HEK293 (cell line): ENCODE results near the gene KCNMA1.

Source experiments
- CTCF ChIP-seq: fragments of 450-650 bp; formaldehyde crosslinking; IDR thresholded peaks from 2 replicates; pipeline ENCODE4 v1.5.1; 2016; ENCODE audit warnings: missing biosample characterization, missing genetic modification characterization
- PATZ1 ChIP-seq: fragments of 450-650 bp; formaldehyde crosslinking; IDR thresholded peaks from 2 replicates; pipeline ENCODE4 v1.5.1; 2016; ENCODE audit warnings: missing biosample characterization, missing genetic modification characterization
- PRDM10 ChIP-seq: fragments of 450-650 bp; formaldehyde crosslinking; IDR thresholded peaks from 2 replicates; pipeline ENCODE4 v1.5.1; 2016; ENCODE audit warnings: missing biosample characterization, missing genetic modification characterization
- SETDB1 ChIP-seq: IDR thresholded peaks from one replicate; pipeline ENCODE4 v1.6.1; 2017; ENCODE audit warnings: mild to moderate bottlenecking, low read length, moderate library complexity, mixed read lengths; ENCODE audit not compliant: insufficient read length
- ZBTB11 ChIP-seq: fragments of 450-650 bp; formaldehyde crosslinking; conservative IDR thresholded peaks from 2 replicates; pipeline ENCODE4 v1.5.1; 2016; ENCODE audit warnings: low read depth, missing biosample characterization, missing genetic modification characterization
- ZFP37 ChIP-seq: fragments of 450-650 bp; formaldehyde crosslinking; IDR thresholded peaks from 2 replicates; pipeline ENCODE4 v1.5.1; 2016; ENCODE audit warnings: missing biosample characterization, missing genetic modification characterization
- ZNF24 ChIP-seq: fragments of 450-650 bp; formaldehyde crosslinking; IDR thresholded peaks from 2 replicates; pipeline ENCODE4 v1.5.1; 2016; ENCODE audit warnings: missing biosample characterization, missing genetic modification characterization

GRCh38 chr10:77599651-77600050 is 38.0 kb downstream of the KCNMA1 start:
- no peak for TF ChIP-seq CTCF (tag by site-specific recombination)
- TF ChIP-seq ZFP37 (tag by site-specific recombination), result no peak
- TF ChIP-seq PRDM10 (tag by site-specific recombination), result no peak
- TF ChIP-seq PATZ1 (tag by site-specific recombination), result no peak
- no peak for TF ChIP-seq ZNF24 (tag by site-specific recombination)
- TF ChIP-seq ZBTB11 (tag by site-specific recombination), result no peak
- TF ChIP-seq SETDB1, result no peak
